Body of pancreas (tissue), 4 donors: ENCODE measurements around the gene COBL. TPM values are rescaled to one million over a fixed set of nuclear protein-coding genes. Genes with fewer than 3 reads are reported as not detected.

Experiments
- ATAC-seq: fragments of 150-250 bp; one replicate; pipeline ENCODE4 v1.9.1; 2016
- DNase-seq, 4 donors: peaks; one replicate each; pipeline ENCODE4 v3.0.0-alpha.2; 2019
- H3K27ac ChIP-seq, 4 donors: fragments of 200-600 bp; sonication (generic); 1 replicate in 3 of 4; 2 replicates in 1 of 4; pipeline versions ENCODE4 v1.5.1 to v1.6.1; 2016 to 2019; ENCODE audit warnings: mild to moderate bottlenecking in 1 of 4, mixed read lengths in 1 of 4, moderate library complexity in 1 of 4
- H3K27me3 ChIP-seq, 2 donors: fragments of 200-600 bp; sonication (generic); one replicate each; pipeline ENCODE4 v1.6.0; 2016; ENCODE audit warnings: mild to moderate bottlenecking in 1 of 2
- H3K36me3 ChIP-seq, 2 donors: fragments of 200-600 bp; sonication (generic); replicated peaks in 1 of 2; 2 replicates each; pipeline ENCODE4 v1.5.1; 2016; ENCODE audit warnings: low read depth in 2 of 2; ENCODE audit not compliant: insufficient read depth in 1 of 2
- H3K4me1 ChIP-seq: fragments of 200-600 bp; sonication (generic); one replicate; pipeline ENCODE4 v1.6.0; 2016
- H3K4me3 ChIP-seq, 2 donors: fragments of 200-600 bp; sonication (generic); 1 replicate in 1 of 2; 2 replicates in 1 of 2; pipeline ENCODE4 v1.5.1; 2016 to 2019
- H3K9me3 ChIP-seq, 3 donors: fragments of 200-600 bp; sonication (generic); 1 replicate in 2 of 3; 2 replicates in 1 of 3; pipeline ENCODE4 v1.5.1; 2016
- POLR2A ChIP-seq, 3 donors: fragments of 450-650 bp; IDR thresholded peaks; one replicate each; pipeline ENCODE4 v1.6.1; 2016; ENCODE audit warnings: antibody characterized with exemption in 3 of 3, mild to moderate bottlenecking in 2 of 3
- WGBS, 2 donors: methylation state at CpG; one replicate each; pipeline ENCODE4 v1.1.5; 2017; 5-methylcytosine and 5-hydroxymethylcytosine counted together
- intact Hi-C: fragments of 100-400 bp; cut with DNase I; formaldehyde crosslinking; loops from one replicate; pipeline ENCODE4 v1.15.1; 2023
- total RNA-seq, 2 donors: library from RNA; depleted of rRNA; stranded (reverse); fragments of >200 nt; gene quantifications; one replicate each; pipeline ENCODE4 v1.1.0, GENCODE V29; 2016
- TF ChIP-seq, protein P1 (sequence below), 7 experiments: fragments of 450-650 bp in 4 of 7; fragments of 200-600 bp in 3 of 7; sonication (generic) in 3 of 7; IDR thresholded peaks; one replicate each; pipeline ENCODE4 v1.5.1; 2016 to 2019; ENCODE audit warnings: antibody characterized with exemption in 7 of 7

Gene COBL
- total RNA-seq, 2 donors from 2014 or later = 22.3 to 25.4 TPM

GRCh38 chr7:51015581-51015980 is 301.0 kb downstream of the COBL start:
- H3K36me3 ChIP-seq = no peaks in the 10 kb centered on the region
- H3K27ac ChIP-seq = no peak overlapping the region
- no peak overlapping the region for H3K4me3 ChIP-seq
- H3K4me1 ChIP-seq = peaks cover 24% of the 10 kb centered on the region
- intact Hi-C loops = no loop called here
- 93% methylated on average over 11 of the region's 11 CpGs for WGBS, 2 donors
- H3K9me3 ChIP-seq = no peaks in the 10 kb centered on the region
- H3K27me3 ChIP-seq = no peaks in the 10 kb centered on the region
- ATAC-seq (no peak), DNase-seq (no peak)
- TF ChIP-seq, protein P1, sequence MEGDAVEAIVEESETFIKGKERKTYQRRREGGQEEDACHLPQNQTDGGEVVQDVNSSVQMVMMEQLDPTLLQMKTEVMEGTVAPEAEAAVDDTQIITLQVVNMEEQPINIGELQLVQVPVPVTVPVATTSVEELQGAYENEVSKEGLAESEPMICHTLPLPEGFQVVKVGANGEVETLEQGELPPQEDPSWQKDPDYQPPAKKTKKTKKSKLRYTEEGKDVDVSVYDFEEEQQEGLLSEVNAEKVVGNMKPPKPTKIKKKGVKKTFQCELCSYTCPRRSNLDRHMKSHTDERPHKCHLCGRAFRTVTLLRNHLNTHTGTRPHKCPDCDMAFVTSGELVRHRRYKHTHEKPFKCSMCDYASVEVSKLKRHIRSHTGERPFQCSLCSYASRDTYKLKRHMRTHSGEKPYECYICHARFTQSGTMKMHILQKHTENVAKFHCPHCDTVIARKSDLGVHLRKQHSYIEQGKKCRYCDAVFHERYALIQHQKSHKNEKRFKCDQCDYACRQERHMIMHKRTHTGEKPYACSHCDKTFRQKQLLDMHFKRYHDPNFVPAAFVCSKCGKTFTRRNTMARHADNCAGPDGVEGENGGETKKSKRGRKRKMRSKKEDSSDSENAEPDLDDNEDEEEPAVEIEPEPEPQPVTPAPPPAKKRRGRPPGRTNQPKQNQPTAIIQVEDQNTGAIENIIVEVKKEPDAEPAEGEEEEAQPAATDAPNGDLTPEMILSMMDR (IDR thresholded peaks at IDR 0.05) = no peak
- TF ChIP-seq POLR2A (IDR thresholded peaks at IDR 0.05) = no peak

- H3K27me3 ChIP-seq = no peaks in the 10 kb centered on the region
- no peaks in the 10 kb centered on the region for H3K9me3 ChIP-seq
- H3K4me3 ChIP-seq = no peak overlapping the region
- DNase-seq = no peak
- intact Hi-C loops = no loop called here
- no peak for ATAC-seq
- H3K4me1 ChIP-seq = peaks cover 17% of the 10 kb centered on the region
- H3K27ac ChIP-seq = no peak overlapping the region
- TF ChIP-seq, protein P1 (IDR thresholded peaks at IDR 0.05) = no peak
- TF ChIP-seq POLR2A (IDR thresholded peaks at IDR 0.05) = no peak
- 62 to 75% methylated on average over 15 of the region's 16 CpGs for WGBS, 2 donors
- H3K36me3 ChIP-seq = no peaks in the 10 kb centered on the region
Observed at GRCh38 chr7:51014811-51015210, 301.8 kb downstream of the COBL start.

DNA sequence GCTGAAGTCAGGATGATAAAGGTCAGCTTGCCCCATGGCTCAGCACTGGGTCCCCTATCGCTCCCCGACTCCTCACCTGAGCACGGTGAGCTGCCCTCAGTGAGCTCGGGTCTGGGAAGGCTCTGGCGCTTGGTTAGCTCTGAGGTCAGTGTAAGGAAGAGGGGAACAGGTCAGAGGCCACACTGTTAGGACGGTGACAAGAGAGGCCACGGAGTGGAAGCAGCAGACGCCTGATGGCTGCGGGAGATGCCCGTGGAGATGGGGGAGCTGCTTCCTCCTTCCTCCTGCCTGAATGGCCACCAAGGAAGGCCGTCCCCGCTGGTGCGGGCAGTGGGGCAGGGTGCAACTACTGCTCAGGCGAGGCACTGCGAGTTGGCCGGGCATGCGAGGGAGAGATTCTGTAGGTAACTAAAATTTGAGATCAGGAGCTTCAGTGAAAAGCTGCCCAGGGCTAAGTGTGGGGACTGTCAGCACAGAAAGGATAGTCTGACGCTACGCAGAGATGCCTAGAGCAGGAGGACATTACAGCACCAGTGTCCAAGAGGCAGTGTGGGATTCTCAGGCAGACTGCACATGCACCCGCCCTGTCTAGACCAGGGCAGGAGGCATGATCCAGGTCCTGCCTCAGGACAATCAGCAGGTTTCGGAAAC is 302.6 kb downstream of the COBL start:
- Histone ChIP-seq H3K4me3 (no peak overlapping the region), H3K4me1 (peaks cover 10% of the 10 kb centered on the region), H3K27ac (no peak overlapping the region), H3K36me3 (no peaks in the 10 kb centered on the region), H3K9me3 (no peaks in the 10 kb centered on the region), H3K27me3 (no peaks in the 10 kb centered on the region)
- TF ChIP-seq, protein P1 (IDR thresholded peaks at IDR 0.05) = no peak
- no peak for TF ChIP-seq POLR2A (IDR thresholded peaks at IDR 0.05)
- DNase-seq = no peak
- 82 to 84% methylated on average over 21 of the region's 21 CpGs for WGBS, 2 donors
- intact Hi-C loops = no loop called here
- no peak for ATAC-seq

GRCh38 chr7:51013218-51013786 is 303.3 kb downstream of the COBL start:
- no peak for DNase-seq
- Histone ChIP-seq H3K27ac (no peak overlapping the region), H3K27me3 (no peaks in the 10 kb centered on the region), H3K36me3 (no peaks in the 10 kb centered on the region), H3K4me1 (peaks cover 5% of the 10 kb centered on the region), H3K4me3 (no peak overlapping the region), H3K9me3 (no peaks in the 10 kb centered on the region)
- intact Hi-C loops = no loop called here
- no peak for ATAC-seq
- TF ChIP-seq, protein P1 (IDR thresholded peaks at IDR 0.05) = no peak
- TF ChIP-seq POLR2A (IDR thresholded peaks at IDR 0.05) = no peak
- 83 to 88% methylated on average over 17 of the region's 17 CpGs for WGBS, 2 donors
